ENCODE data around the gene TRIP10. TPM values are rescaled to one million over a fixed set of nuclear protein-coding genes. Genes with fewer than 3 reads are reported as not detected.
A peak's percentile ranks its signal among the peaks of the same experiment; 100 is the strongest.

Gene TRIP10
- total and polyA plus RNA-seq, 2 of the 13 experiments (the other 11 are each of a cell fraction or from before 2014, with no cell fraction given): 32.5 to 33.2 TPM

GRCh38 chr19:6728346-6728745 is 11.1 kb upstream of the TRIP10 start (continued):
- TF ChIP-seq, protein P1, sequence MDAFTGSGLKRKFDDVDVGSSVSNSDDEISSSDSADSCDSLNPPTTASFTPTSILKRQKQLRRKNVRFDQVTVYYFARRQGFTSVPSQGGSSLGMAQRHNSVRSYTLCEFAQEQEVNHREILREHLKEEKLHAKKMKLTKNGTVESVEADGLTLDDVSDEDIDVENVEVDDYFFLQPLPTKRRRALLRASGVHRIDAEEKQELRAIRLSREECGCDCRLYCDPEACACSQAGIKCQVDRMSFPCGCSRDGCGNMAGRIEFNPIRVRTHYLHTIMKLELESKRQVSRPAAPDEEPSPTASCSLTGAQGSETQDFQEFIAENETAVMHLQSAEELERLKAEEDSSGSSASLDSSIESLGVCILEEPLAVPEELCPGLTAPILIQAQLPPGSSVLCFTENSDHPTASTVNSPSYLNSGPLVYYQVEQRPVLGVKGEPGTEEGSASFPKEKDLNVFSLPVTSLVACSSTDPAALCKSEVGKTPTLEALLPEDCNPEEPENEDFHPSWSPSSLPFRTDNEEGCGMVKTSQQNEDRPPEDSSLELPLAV (CRISPR knock-in tag; conservative IDR thresholded peaks at IDR 0.05; ENCODE audit: low read depth): no peak
- TF ChIP-seq KMT2A (CRISPR knock-in tag; IDR thresholded peaks at IDR 0.05) (no peak), ERF (CRISPR knock-in tag; IDR thresholded peaks at IDR 0.05) (0 out of 2 replicates have a peak, but pooled peaks have one; percentile 44), ARID3A (IDR thresholded peaks at IDR 0.05; ENCODE audit: low read depth, low read length) (no peak), SIN3B (IDR thresholded peaks at IDR 0.05; ENCODE audit: low read length) (no peak), TOE1 (CRISPR knock-in tag; IDR thresholded peaks at IDR 0.05) (no peak), ZNF670 (CRISPR knock-in tag; IDR thresholded peaks at IDR 0.05; ENCODE audit: borderline replicate concordance) (no peak), TCF7L2 (IDR thresholded peaks at IDR 0.05; ENCODE audit: low read depth, low read length) (no peak), NFE2L2 (IDR thresholded peaks at IDR 0.05; ENCODE audit: low read length) (no peak), YEATS4 (CRISPR knock-in tag; IDR thresholded peaks at IDR 0.05; ENCODE audit: borderline replicate concordance) (no peak), ZNF205 (CRISPR knock-in tag; IDR thresholded peaks at IDR 0.05) (no peak), BORCS8-MEF2B (CRISPR knock-in tag; IDR thresholded peaks at IDR 0.05) (no peak), PRDM15 (CRISPR knock-in tag; IDR thresholded peaks at IDR 0.05) (no peak), ZFYVE20 (CRISPR knock-in tag; IDR thresholded peaks at IDR 0.05; ENCODE audit: borderline replicate concordance, low read depth) (no peak), ZNF234 (CRISPR knock-in tag; conservative IDR thresholded peaks at IDR 0.05) (no peak), SOX13 (IDR thresholded peaks at IDR 0.05) (no peak), SOX13 (CRISPR knock-in tag; conservative IDR thresholded peaks at IDR 0.05 in 1 of 2, IDR thresholded peaks at IDR 0.05 in 1 of 2) (peak in 1 of 2 experiments; percentile 45; a peak in 1 of 4 replicates), ZBTB7B (CRISPR knock-in tag; IDR thresholded peaks at IDR 0.05) (no peak), SOX6 (IDR thresholded peaks at IDR 0.05) (no peak), SOX6 (CRISPR knock-in tag; IDR thresholded peaks at IDR 0.05) (0 out of 2 replicates have a peak, but pooled peaks have one; percentile 15), MED1 (CRISPR knock-in tag; IDR thresholded peaks at IDR 0.05) (no peak)
- TF ChIP-seq, protein P2, sequence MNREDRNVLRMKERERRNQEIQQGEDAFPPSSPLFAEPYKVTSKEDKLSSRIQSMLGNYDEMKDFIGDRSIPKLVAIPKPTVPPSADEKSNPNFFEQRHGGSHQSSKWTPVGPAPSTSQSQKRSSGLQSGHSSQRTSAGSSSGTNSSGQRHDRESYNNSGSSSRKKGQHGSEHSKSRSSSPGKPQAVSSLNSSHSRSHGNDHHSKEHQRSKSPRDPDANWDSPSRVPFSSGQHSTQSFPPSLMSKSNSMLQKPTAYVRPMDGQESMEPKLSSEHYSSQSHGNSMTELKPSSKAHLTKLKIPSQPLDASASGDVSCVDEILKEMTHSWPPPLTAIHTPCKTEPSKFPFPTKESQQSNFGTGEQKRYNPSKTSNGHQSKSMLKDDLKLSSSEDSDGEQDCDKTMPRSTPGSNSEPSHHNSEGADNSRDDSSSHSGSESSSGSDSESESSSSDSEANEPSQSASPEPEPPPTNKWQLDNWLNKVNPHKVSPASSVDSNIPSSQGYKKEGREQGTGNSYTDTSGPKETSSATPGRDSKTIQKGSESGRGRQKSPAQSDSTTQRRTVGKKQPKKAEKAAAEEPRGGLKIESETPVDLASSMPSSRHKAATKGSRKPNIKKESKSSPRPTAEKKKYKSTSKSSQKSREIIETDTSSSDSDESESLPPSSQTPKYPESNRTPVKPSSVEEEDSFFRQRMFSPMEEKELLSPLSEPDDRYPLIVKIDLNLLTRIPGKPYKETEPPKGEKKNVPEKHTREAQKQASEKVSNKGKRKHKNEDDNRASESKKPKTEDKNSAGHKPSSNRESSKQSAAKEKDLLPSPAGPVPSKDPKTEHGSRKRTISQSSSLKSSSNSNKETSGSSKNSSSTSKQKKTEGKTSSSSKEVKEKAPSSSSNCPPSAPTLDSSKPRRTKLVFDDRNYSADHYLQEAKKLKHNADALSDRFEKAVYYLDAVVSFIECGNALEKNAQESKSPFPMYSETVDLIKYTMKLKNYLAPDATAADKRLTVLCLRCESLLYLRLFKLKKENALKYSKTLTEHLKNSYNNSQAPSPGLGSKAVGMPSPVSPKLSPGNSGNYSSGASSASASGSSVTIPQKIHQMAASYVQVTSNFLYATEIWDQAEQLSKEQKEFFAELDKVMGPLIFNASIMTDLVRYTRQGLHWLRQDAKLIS (CRISPR knock-in tag; IDR thresholded peaks at IDR 0.05): no peak

All from HepG2 (cell line).